ENCODE data around the gene TSHZ2. TPM values are rescaled to one million over a fixed set of nuclear protein-coding genes. Genes with fewer than 3 reads are reported as not detected.
A peak's percentile ranks its signal among the peaks of the same experiment; 100 is the strongest.

TSHZ2 gene
- total RNA-seq, 2 experiments from 2014 or later, result 0.38 to 0.54 TPM

GRCh38 chr20:52953020-52953419 lies 19.1 kb upstream of the TSHZ2 start:
- no peak for DNase-seq
- no peaks in the 10 kb centered on the region for H3K36me3 Mint-ChIP-seq (ENCODE audit: low read depth)
- intact Hi-C loops (cut with micrococcal nuclease), result no loop called here

DNA sequence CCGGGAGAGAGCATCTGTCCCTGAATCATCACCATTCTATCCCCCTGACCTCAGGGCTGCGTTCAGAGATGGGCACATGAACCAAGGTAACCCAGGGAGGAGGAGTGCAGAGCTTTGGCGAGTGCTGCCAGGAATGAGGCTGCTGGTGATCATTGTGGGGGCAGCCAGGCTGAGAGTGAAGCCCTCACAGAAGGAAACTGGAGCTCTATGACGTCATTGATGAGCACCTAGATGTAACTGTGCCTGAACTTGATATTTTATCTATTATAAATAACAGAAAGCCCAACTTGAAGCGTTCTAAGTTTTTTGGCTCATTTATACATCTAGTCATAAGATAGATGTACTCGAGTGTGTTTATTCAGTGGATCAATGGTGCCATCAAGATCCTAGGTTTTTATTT lies 17.3 kb upstream of the TSHZ2 start:
- ATAC-seq, result no peak
- ChIA-PET CTCF (interaction anchor here (1.0 kb wide), 1 partner anchor 1714 kb away, joined by 3 read pairs; no protein-coding TSS in a partner anchor), POLR2A (interaction anchor here (1.1 kb wide), 1 partner anchor 9 kb away, joined by 3 read pairs; no protein-coding TSS in a partner anchor)
- Mint-ChIP-seq H3K9me3 (no peaks in the 10 kb centered on the region), H3K27ac (no peak overlapping the region), H3K4me3 (no peak overlapping the region), H3K36me3 (ENCODE audit: low read depth) (no peaks in the 10 kb centered on the region), H3K4me1 (ENCODE audit: low read depth) (peaks cover 3% of the 10 kb centered on the region), H3K27me3 (peaks cover 2% of the 10 kb centered on the region)
- DNase-seq, result no peak
- TF ChIP-seq CTCF (IDR thresholded peaks at IDR 0.05), result no peak
- intact Hi-C loops (cut with micrococcal nuclease), result no loop called here

More at GRCh38 chr20:52953020-52953419, 19.1 kb upstream of the TSHZ2 start:
- no peaks in the 10 kb centered on the region for H3K9me3 Mint-ChIP-seq
- H3K27me3 Mint-ChIP-seq, result no peaks in the 10 kb centered on the region
- TF ChIP-seq CTCF (IDR thresholded peaks at IDR 0.05), result no peak
- no peaks in the 10 kb centered on the region for H3K4me1 Mint-ChIP-seq (ENCODE audit: low read depth)
- CTCF ChIA-PET, result no interaction called here
- H3K27ac Mint-ChIP-seq, result no peak overlapping the region
- no peak overlapping the region for H3K4me3 Mint-ChIP-seq
- POLR2A ChIA-PET, result no interaction called here
- ATAC-seq, result no peak

GRCh38 chr20:52958211-52958610 lies 13.9 kb upstream of the TSHZ2 start:
- ChIA-PET POLR2A (no interaction called here), CTCF (no interaction called here)
- ATAC-seq, result no peak
- no peaks in the 10 kb centered on the region for H3K9me3 Mint-ChIP-seq
- DNase-seq, result no peak
- H3K4me1 Mint-ChIP-seq (ENCODE audit: low read depth), result peaks cover 3% of the 10 kb centered on the region
- no peaks in the 10 kb centered on the region for H3K36me3 Mint-ChIP-seq (ENCODE audit: low read depth)
- H3K4me3 Mint-ChIP-seq, result no peak overlapping the region
- H3K27ac Mint-ChIP-seq, result no peak overlapping the region
- no peak for TF ChIP-seq CTCF (IDR thresholded peaks at IDR 0.05)
- H3K27me3 Mint-ChIP-seq, result peaks cover 5% of the 10 kb centered on the region
- intact Hi-C loops (cut with micrococcal nuclease), result no loop called here

GRCh38 chr20:52959125-52959524 lies 13.0 kb upstream of the TSHZ2 start:
- intact Hi-C loops (cut with micrococcal nuclease), result no loop called here
- Mint-ChIP-seq H3K27me3 (peaks cover 12% of the 10 kb centered on the region), H3K4me3 (no peak overlapping the region), H3K4me1 (ENCODE audit: low read depth) (peaks cover 3% of the 10 kb centered on the region), H3K36me3 (ENCODE audit: low read depth) (no peaks in the 10 kb centered on the region), H3K27ac (no peak overlapping the region), H3K9me3 (no peaks in the 10 kb centered on the region)
- TF ChIP-seq CTCF (IDR thresholded peaks at IDR 0.05), result peak; percentile 12
- ATAC-seq, result no peak
- DNase-seq, result no peak
- ChIA-PET POLR2A (no interaction called here), CTCF (no interaction called here)

DNA sequence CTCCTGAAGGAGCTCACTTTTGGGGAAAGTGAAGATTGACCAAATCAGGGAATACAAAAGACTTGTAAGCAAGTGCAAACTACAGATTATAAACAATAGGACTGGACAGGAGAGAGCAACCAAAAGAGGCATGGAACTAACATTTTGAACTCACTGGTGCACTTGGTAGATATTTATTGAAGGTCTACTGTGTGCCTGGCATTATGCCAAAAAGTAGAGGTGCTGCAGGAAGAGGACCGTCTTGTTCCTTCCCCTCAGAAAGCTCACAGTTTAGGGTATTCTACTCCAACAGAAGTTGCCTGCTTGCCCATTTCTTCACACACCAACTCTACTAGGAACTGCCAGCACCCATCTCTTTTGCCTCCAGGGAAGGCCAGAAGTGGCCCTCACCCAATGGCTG lies 10.0 kb upstream of the TSHZ2 start:
- Mint-ChIP-seq H3K27ac (no peak overlapping the region), H3K36me3 (ENCODE audit: low read depth) (no peaks in the 10 kb centered on the region), H3K4me3 (no peak overlapping the region), H3K4me1 (ENCODE audit: low read depth) (peaks cover 3% of the 10 kb centered on the region), H3K27me3 (peaks cover 21% of the 10 kb centered on the region), H3K9me3 (no peaks in the 10 kb centered on the region)
- ChIA-PET POLR2A (interaction anchor here (0.6 kb wide), 1 partner anchor 13 kb away, joined by 3 read pairs; no protein-coding TSS in a partner anchor), CTCF (no interaction called here)
- DNase-seq (no peak), ATAC-seq (no peak)
- TF ChIP-seq CTCF (IDR thresholded peaks at IDR 0.05), result no peak
- intact Hi-C loops (cut with micrococcal nuclease), result no loop called here
